A673 (cell line): Measurements from ENCODE around the gene TRAPPC10. TPM values are rescaled to one million over a fixed set of nuclear protein-coding genes. Genes with fewer than 3 reads are reported as not detected.
"Not testable (repeated sequence)": the region's sequence is repeated elsewhere in the genome, so short reads cannot be mapped to it uniquely, and the experiment has no call there.

Experiments used
- BruUV-seq: library from RNA; stranded (reverse); fragments of 400-500 nt; replicated peaks from 2 replicates; lab custom pipeline; 2021; lab: Mats Ljungman, UMichigan
- CTCF ChIA-PET: fragments of 300-600 bp; sonication (Branson Sonifier 250); formaldehyde crosslinking; loops from one replicate; lab custom pipeline; 2022; ENCODE audit warnings: antibody characterized with exemption; lab: Charles Lee
- POLR2A ChIA-PET: fragments of 300-600 bp; sonication (Branson Sonifier 250); formaldehyde crosslinking; loops from one replicate; lab custom pipeline; 2022; ENCODE audit warnings: antibody characterized with exemption; ENCODE audit not compliant: low non-redundant PET; lab: Charles Lee
- DNase-seq: peaks from one replicate; pipeline ENCODE4 v3.0.0-alpha.2; 2015; ENCODE audit warnings: low spot score
- H3K27ac ChIP-seq: fragments of 200-600 bp; sonication (generic); 2 replicates; pipeline ENCODE4 v1.5.1; 2016; ENCODE audit warnings: mixed run types, low read depth, mild to moderate bottlenecking, mixed read lengths, antibody characterized with exemption, low read length; ENCODE audit not compliant: poor library complexity, severe bottlenecking
- H3K27me3 ChIP-seq: fragments of 200-600 bp; sonication (generic); replicated peaks from 2 replicates; pipeline ENCODE4 v1.6.1; 2017; ENCODE audit warnings: mixed run types, low read depth, mild to moderate bottlenecking, mixed read lengths, antibody characterized with exemption, low read length; ENCODE audit not compliant: insufficient read depth, poor library complexity
- H3K36me3 ChIP-seq: fragments of 200-600 bp; sonication (generic); 2 replicates; pipeline ENCODE4 v1.6.1; 2016; ENCODE audit warnings: mixed run types, mild to moderate bottlenecking, mixed read lengths, antibody characterized with exemption, low read length; ENCODE audit not compliant: insufficient read depth, poor library complexity, severe bottlenecking
- H3K4me1 ChIP-seq: fragments of 200-600 bp; sonication (generic); 2 replicates; pipeline ENCODE4 v1.6.1; 2017; ENCODE audit warnings: mixed run types, mild to moderate bottlenecking, mixed read lengths, antibody characterized with exemption, low read length; ENCODE audit not compliant: insufficient read depth, poor library complexity, severe bottlenecking
- H3K4me3 ChIP-seq: fragments of 200-600 bp; sonication (generic); 2 replicates; pipeline ENCODE4 v1.5.1; 2016; ENCODE audit warnings: low read depth, mixed run types, mild to moderate bottlenecking, mixed read lengths, low read length; ENCODE audit not compliant: poor library complexity, severe bottlenecking
- H3K9me3 ChIP-seq: fragments of 200-600 bp; sonication (generic); 2 replicates; pipeline ENCODE4 v1.6.1; 2016; ENCODE audit warnings: mixed run types, low read depth, mild to moderate bottlenecking, mixed read lengths, antibody characterized with exemption, low read length; ENCODE audit not compliant: poor library complexity, severe bottlenecking
- EZH2 ChIP-seq: fragments of 200-600 bp; sonication (generic); IDR thresholded peaks from 2 replicates; pipeline ENCODE4 v1.6.1; 2017; ENCODE audit warnings: borderline replicate concordance, low read depth, mild to moderate bottlenecking, mixed read lengths, antibody characterized with exemption, low read length; ENCODE audit not compliant: poor library complexity, severe bottlenecking
- intact Hi-C: fragments of 100-400 bp; cut with micrococcal nuclease; formaldehyde crosslinking; loops from one replicate; pipeline ENCODE4 v1.10.0; 2022; ENCODE audit not compliant: unreplicated experiment
- total RNA-seq: library from RNA; stranded (reverse); gene quantifications from 2 replicates; pipeline ENCODE4 v1.2.3, GENCODE V29; 2021
- TF ChIP-seq, protein P1 (sequence below): fragments of 300-800, 200-600 bp; sonication (generic); conservative IDR thresholded peaks from 2 replicates; pipeline ENCODE4 v1.5.1; 2017; ENCODE audit warnings: low read depth, mild to moderate bottlenecking, antibody characterized with exemption, low read length, moderate library complexity, mixed read lengths

TRAPPC10 gene
- total RNA-seq, 1 experiment from 2014 or later, result 51.4 TPM

DNA sequence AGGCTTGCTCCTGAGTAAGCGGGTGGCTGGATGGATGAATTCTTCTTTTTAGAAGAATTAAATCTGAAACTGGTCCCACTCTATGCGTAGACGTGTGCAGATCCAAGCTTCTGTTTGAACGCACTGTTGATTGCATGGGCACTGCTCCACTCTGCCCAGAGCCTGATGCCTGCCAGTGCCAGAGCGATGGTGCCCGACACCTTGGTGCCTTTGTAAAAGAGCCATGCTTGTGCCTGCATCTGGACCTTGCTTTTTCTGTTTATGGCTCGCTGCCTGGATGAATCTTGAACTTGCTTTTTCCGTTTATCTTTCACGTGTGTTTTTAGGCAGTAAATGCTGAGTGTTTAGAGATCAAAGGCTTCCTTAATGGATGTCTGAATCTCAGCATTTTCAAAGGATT, 80.1 kb downstream of the TRAPPC10 start:
- CTCF ChIA-PET, result no interaction called here

GRCh38 chr21:44093761-44094160, 81.7 kb downstream of the TRAPPC10 start:
- POLR2A ChIA-PET, result no interaction called here
- intact Hi-C loops, result no loop called here

More for the DNA sequence above, 80.1 kb downstream of the TRAPPC10 start:
- DNase-seq, result no peak
- Histone ChIP-seq H3K4me3 (no peak overlapping the region), H3K36me3 (peaks cover 37% of the 10 kb centered on the region), H3K9me3 (no peaks in the 10 kb centered on the region), H3K27me3 (no peaks in the 10 kb centered on the region), H3K4me1 (no peaks in the 10 kb centered on the region), H3K27ac (no peak overlapping the region)
- POLR2A ChIA-PET, result no interaction called here
- BruUV-seq, result no TSS peak
- intact Hi-C loops, result no loop called here
- no peak for TF ChIP-seq EZH2
- TF ChIP-seq, protein P1, sequence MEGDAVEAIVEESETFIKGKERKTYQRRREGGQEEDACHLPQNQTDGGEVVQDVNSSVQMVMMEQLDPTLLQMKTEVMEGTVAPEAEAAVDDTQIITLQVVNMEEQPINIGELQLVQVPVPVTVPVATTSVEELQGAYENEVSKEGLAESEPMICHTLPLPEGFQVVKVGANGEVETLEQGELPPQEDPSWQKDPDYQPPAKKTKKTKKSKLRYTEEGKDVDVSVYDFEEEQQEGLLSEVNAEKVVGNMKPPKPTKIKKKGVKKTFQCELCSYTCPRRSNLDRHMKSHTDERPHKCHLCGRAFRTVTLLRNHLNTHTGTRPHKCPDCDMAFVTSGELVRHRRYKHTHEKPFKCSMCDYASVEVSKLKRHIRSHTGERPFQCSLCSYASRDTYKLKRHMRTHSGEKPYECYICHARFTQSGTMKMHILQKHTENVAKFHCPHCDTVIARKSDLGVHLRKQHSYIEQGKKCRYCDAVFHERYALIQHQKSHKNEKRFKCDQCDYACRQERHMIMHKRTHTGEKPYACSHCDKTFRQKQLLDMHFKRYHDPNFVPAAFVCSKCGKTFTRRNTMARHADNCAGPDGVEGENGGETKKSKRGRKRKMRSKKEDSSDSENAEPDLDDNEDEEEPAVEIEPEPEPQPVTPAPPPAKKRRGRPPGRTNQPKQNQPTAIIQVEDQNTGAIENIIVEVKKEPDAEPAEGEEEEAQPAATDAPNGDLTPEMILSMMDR, result no peak

DNA sequence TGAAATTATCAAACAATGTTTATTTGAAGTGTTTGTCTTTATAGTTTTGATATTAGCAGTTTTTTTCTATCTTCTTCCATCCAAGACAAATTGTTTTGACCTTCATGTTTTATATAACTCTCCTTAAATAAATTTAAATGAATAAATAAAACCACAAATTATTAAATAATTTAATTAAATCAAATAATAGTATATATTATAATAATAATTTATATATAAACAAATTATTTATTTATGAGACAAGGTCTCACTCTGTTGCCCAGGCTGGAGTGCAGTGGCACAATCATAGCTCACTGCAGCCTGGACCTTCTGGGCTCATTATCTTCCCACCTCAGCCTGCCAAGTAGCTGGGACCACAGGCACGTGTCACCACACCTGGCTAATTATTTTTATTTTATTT, 82.7 kb downstream of the TRAPPC10 start:
- no peaks in the 10 kb centered on the region for H3K9me3 ChIP-seq
- intact Hi-C loops, result no loop called here
- ChIA-PET POLR2A (no interaction called here), CTCF (no interaction called here)
- no peaks in the 10 kb centered on the region for H3K4me1 ChIP-seq
- no peak overlapping the region for H3K4me3 ChIP-seq
- no TSS peak for BruUV-seq
- H3K27me3 ChIP-seq, result no peaks in the 10 kb centered on the region
- peaks cover 27% of the 10 kb centered on the region for H3K36me3 ChIP-seq
- no peak overlapping the region for H3K27ac ChIP-seq
- DNase-seq, result no peak
- TF ChIP-seq EZH2, result no peak
- TF ChIP-seq, protein P1, result no peak

More at GRCh38 chr21:44093761-44094160, 81.7 kb downstream of the TRAPPC10 start:
- peaks cover 31% of the 10 kb centered on the region for H3K36me3 ChIP-seq
- CTCF ChIA-PET, result no interaction called here
- no peak overlapping the region for H3K27ac ChIP-seq
- no peak for DNase-seq
- no peaks in the 10 kb centered on the region for H3K27me3 ChIP-seq
- H3K4me3 ChIP-seq, result no peak overlapping the region
- no TSS peak for BruUV-seq
- TF ChIP-seq, protein P1, result no peak
- TF ChIP-seq EZH2, result no peak
- H3K4me1 ChIP-seq, result no peaks in the 10 kb centered on the region
- no peaks in the 10 kb centered on the region for H3K9me3 ChIP-seq

- intact Hi-C loops, CTCF ChIA-PET, BruUV-seq, H3K4me3 ChIP-seq, H3K27me3 ChIP-seq, H3K27ac ChIP-seq, DNase-seq, H3K36me3 ChIP-seq, H3K9me3 ChIP-seq, POLR2A ChIA-PET, H3K4me1 ChIP-seq: not testable (repeated sequence)
Observed at GRCh38 chr21:44098507-44098906, 86.4 kb downstream of the TRAPPC10 start.

DNA sequence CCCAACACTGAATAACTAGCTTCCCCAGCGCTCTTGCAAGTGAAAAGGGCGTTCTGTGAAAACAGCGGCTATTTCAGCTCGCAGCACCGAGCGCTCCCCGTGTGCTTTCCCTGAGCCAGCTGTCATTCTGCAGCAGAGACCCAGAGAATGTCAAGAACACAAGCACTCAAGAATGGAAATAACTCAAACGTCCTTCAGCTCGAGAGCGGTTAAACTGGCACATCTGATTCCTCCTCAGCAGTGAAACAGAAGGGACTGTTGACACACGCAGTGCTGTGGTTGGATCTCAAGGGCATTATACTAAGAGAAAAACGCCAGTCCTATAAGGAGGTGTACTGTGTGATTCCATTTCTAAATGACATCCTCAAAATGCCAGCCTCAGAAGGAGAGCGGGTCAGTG, 86.9 kb downstream of the TRAPPC10 start:
- H3K27me3 ChIP-seq, H3K27ac ChIP-seq, H3K4me3 ChIP-seq, intact Hi-C loops, H3K36me3 ChIP-seq, H3K9me3 ChIP-seq, H3K4me1 ChIP-seq, POLR2A ChIA-PET, BruUV-seq, CTCF ChIA-PET, DNase-seq: not testable (repeated sequence)
